GM12878 (cell line): ENCODE data around the gene ECSIT. TPM values are rescaled to one million over a fixed set of nuclear protein-coding genes. Genes with fewer than 3 reads are reported as not detected.

Source experiments
- ATAC-seq: fragments of 200-7000 bp; cut with Tn5 transposase; 3 replicates; pipeline ENCODE4 v1.9.1; 2020; ENCODE audit warnings: mild to moderate bottlenecking, moderate library complexity
- BruUV-seq: library from RNA; stranded (reverse); fragments of 400-500 nt; replicated peaks from 2 replicates; lab custom pipeline; 2021; lab: Mats Ljungman, UMichigan
- CTCF ChIA-PET: fragments of 300-600 bp; sonication (Branson Sonifier 250); formaldehyde crosslinking; extraction: SDS; loops from one replicate; lab custom pipeline; 2021; ENCODE audit warnings: inconsistent platforms; lab: Yijun Ruan, JAX
- POLR2A ChIA-PET: fragments of 350-600 bp; formaldehyde crosslinking; extraction: SDS; loops from one replicate; lab custom pipeline; 2021; ENCODE audit warnings: inconsistent platforms; lab: Charles Lee
- RAD21 ChIA-PET: fragments of 300-600 bp; sonication (Branson Sonifier 250); formaldehyde crosslinking; loops from one replicate; lab custom pipeline; 2023; ENCODE audit warnings: antibody characterized with exemption; ENCODE audit not compliant: unreplicated experiment; lab: Charles Lee
- SMC1A ChIA-PET: fragments of 300-600 bp; sonication (Branson Sonifier 250); formaldehyde crosslinking; loops from one replicate; lab custom pipeline; 2023; ENCODE audit not compliant: unreplicated experiment, uncharacterized antibody; lab: Charles Lee
- DNase-seq: peaks from one replicate; pipeline ENCODE4 v3.0.0-alpha.2; 2011; ENCODE audit warnings: low read depth, low spot score
- FAIRE-seq: peaks from 3 replicates; lab custom pipeline; 2011; peaks lifted over from hg19 to GRCh38; lab: Jason Lieb, UNC
- H2AFZ ChIP-seq: 2 replicates; pipeline ENCODE4 v1.6.0; 2011; ENCODE audit warnings: low read depth, low read length, control low read depth; ENCODE audit not compliant: control insufficient read depth
- H3K27ac ChIP-seq: 2 replicates; pipeline ENCODE4 v1.5.1; 2011; ENCODE audit warnings: control low read depth; ENCODE audit not compliant: control insufficient read depth, insufficient read depth
- H3K27me3 ChIP-seq, 2 experiments: replicated peaks in 1 of 2; 2 replicates each; pipeline versions ENCODE4 v1.6.0 to v1.6.1; 2011; ENCODE audit warnings: low read length in 1 of 2; ENCODE audit not compliant: control insufficient read depth in 2 of 2, insufficient read depth in 2 of 2
- H3K36me3 ChIP-seq, 2 experiments: 2 replicates each; pipeline ENCODE4 v1.5.1; 2011; ENCODE audit warnings: low read length in 1 of 2; ENCODE audit not compliant: control insufficient read depth in 2 of 2, insufficient read depth in 2 of 2
- H3K4me1 ChIP-seq: 2 replicates; pipeline ENCODE4 v1.6.1; 2011; ENCODE audit warnings: mild to moderate bottlenecking, low read length, moderate library complexity, mixed read lengths; ENCODE audit not compliant: control insufficient read depth, insufficient read depth
- H3K4me2 ChIP-seq: 2 replicates; pipeline ENCODE4 v1.6.0; 2011; ENCODE audit warnings: control low read depth; ENCODE audit not compliant: control insufficient read depth, insufficient read depth
- H3K4me3 ChIP-seq: fragments of 200-600 bp; sonication (generic); 2 replicates; pipeline ENCODE4 v1.5.1; 2016
- H3K79me2 ChIP-seq: 2 replicates; pipeline ENCODE4 v1.6.0; 2011; ENCODE audit warnings: low read length; ENCODE audit not compliant: control insufficient read depth, insufficient read depth
- H3K9ac ChIP-seq: 2 replicates; pipeline ENCODE4 v1.8.0; 2011; ENCODE audit warnings: low read length, control low read depth, mixed read lengths; ENCODE audit not compliant: control insufficient read depth, insufficient read depth
- H3K9me3 ChIP-seq: replicated peaks from 3 replicates; pipeline ENCODE4 v1.5.1; 2011; ENCODE audit warnings: mild to moderate bottlenecking, low read length; ENCODE audit not compliant: control insufficient read depth, insufficient read depth
- H4K20me1 ChIP-seq: 2 replicates; pipeline ENCODE4 v1.6.0; 2011; ENCODE audit not compliant: control insufficient read depth, insufficient read depth
- ATF7 ChIP-seq: fragments of 450-650 bp; IDR thresholded peaks from 2 replicates; pipeline ENCODE4 v1.6.1; 2016; ENCODE audit warnings: low read depth, mild to moderate bottlenecking
- CBX5 ChIP-seq: sonication (generic); IDR thresholded peaks from 2 replicates; pipeline ENCODE4 v1.6.1; 2016; ENCODE audit warnings: low read depth, moderate library complexity, mild to moderate bottlenecking, inconsistent platforms
- KAT2A ChIP-seq: conservative IDR thresholded peaks from 2 replicates; pipeline ENCODE4 v1.6.1; 2011; ENCODE audit warnings: low read depth, low read length; ENCODE audit not compliant: control insufficient read depth
- MXI1 ChIP-seq: fragments of 150-350 bp; IDR thresholded peaks from 2 replicates; pipeline ENCODE4 v1.6.1; 2011; ENCODE audit warnings: low read depth, mild to moderate bottlenecking, inconsistent platforms, low read length, improper control_type of control experiment
- PAX5 ChIP-seq: IDR thresholded peaks from 2 replicates; pipeline ENCODE4 v1.6.1; 2011; ENCODE audit warnings: low read depth, low read length, borderline replicate concordance
- WRNIP1 ChIP-seq: IDR thresholded peaks from 2 replicates; pipeline ENCODE4 v1.6.1; 2011; ENCODE audit warnings: low read depth, low read length, improper control_type of control experiment, borderline replicate concordance
- WGBS: methylation state at CpG from one replicate; pipeline ENCODE4 v1.1.6; 2016; ENCODE audit warnings: low lambda C conversion rate; ENCODE audit not compliant: insufficient replicate concordance, insufficient coverage; ENCODE audit errors: missing lambda C conversion rate; 5-methylcytosine and 5-hydroxymethylcytosine counted together
- in situ Hi-C: fragments of 300-500 bp; cut with MboI; formaldehyde crosslinking; loops from 9 replicates; pipeline ENCODE4 v1.14.3; 2018; ENCODE audit warnings: mixed read lengths
- intact Hi-C: fragments of 100-400 bp; cut with micrococcal nuclease; formaldehyde crosslinking; loops from one replicate; pipeline ENCODE4 v1.14.2; 2022; ENCODE audit not compliant: unreplicated experiment
- polyA plus RNA-seq, 11 experiments: library from polyadenylated mRNA; depleted of rRNA in 4 of 11; unstranded in 6 of 11; stranded (reverse) in 5 of 11; fragments of >200 nt; fragmentation: Nextera tagmentation in 4 of 11; fragmentation: Illumina TruSeq in 1 of 11; extraction: Ambion mirVana in 4 of 11; extraction: Trizol in 1 of 11; gene quantifications; 1 replicate in 1 of 11; 2 replicates in 10 of 11; pipeline versions ENCODE4 v1.2.1 to v1.2.3, GENCODE V29; 2011 to 2016; ENCODE audit warnings: inconsistent platforms in 2 of 11, missing spikeins in 2 of 11, low read depth in 1 of 11
- total RNA-seq, 4 experiments: library from RNA; depleted of rRNA in 3 of 4; stranded (reverse); fragments of >200 nt in 3 of 4; fragmentation: Illumina TruSeq in 1 of 4; extraction: Trizol in 1 of 4; gene quantifications; 2 replicates each; pipeline versions ENCODE4 v1.2.1 to v1.2.3, GENCODE V29; 2013 to 2021
- TF ChIP-seq, protein P1 (sequence below): fragments of 450-650 bp; IDR thresholded peaks from 2 replicates; pipeline ENCODE4 v1.6.1; 2016; ENCODE audit warnings: mild to moderate bottlenecking, moderate library complexity, borderline replicate concordance
- TF ChIP-seq, protein P2 (sequence below): IDR thresholded peaks from 2 replicates; pipeline ENCODE4 v1.6.1; 2012; ENCODE audit warnings: low read depth, low read length, improper control_type of control experiment
- TF ChIP-seq, protein P3 (sequence below): IDR thresholded peaks from 2 replicates; pipeline ENCODE4 v1.6.1; 2011; ENCODE audit warnings: borderline replicate concordance, low read depth, mild to moderate bottlenecking, moderate library complexity, mixed read lengths, low read length; ENCODE audit not compliant: insufficient read depth; ENCODE audit errors: extremely low read length

Gene ECSIT
- total and polyA plus RNA-seq, 10 of the 15 experiments (the other 5 are each of a cell fraction or from before 2014, with no cell fraction given), result 1.0 to 59.6 (median 41.3) TPM

DNA sequence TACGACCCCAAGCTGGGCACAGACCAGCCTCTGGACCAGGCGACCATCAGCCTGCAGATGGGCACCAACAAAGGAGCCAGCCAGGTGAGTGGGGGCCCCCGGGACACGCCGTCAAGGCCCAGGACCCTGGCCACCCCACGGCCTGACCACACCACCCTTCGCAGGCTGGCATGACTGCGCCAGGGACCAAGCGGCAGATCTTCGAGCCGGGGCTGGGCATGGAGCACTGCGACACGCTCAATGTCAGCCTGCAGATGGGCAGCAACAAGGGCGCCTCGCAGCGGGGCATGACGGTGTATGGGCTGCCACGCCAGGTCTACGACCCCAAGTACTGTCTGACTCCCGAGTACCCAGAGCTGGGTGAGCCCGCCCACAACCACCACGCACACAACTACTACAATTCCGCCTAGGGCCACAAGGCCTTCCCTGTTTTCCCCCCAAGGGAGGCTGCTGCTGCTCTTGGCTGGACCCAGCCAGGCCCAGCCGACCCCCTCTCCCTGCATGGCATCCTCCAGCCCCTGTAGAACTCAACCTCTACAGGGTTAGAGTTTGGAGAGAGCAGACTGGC lies 20.5 kb upstream of the ECSIT start (continued):
- TF ChIP-seq, protein P1, sequence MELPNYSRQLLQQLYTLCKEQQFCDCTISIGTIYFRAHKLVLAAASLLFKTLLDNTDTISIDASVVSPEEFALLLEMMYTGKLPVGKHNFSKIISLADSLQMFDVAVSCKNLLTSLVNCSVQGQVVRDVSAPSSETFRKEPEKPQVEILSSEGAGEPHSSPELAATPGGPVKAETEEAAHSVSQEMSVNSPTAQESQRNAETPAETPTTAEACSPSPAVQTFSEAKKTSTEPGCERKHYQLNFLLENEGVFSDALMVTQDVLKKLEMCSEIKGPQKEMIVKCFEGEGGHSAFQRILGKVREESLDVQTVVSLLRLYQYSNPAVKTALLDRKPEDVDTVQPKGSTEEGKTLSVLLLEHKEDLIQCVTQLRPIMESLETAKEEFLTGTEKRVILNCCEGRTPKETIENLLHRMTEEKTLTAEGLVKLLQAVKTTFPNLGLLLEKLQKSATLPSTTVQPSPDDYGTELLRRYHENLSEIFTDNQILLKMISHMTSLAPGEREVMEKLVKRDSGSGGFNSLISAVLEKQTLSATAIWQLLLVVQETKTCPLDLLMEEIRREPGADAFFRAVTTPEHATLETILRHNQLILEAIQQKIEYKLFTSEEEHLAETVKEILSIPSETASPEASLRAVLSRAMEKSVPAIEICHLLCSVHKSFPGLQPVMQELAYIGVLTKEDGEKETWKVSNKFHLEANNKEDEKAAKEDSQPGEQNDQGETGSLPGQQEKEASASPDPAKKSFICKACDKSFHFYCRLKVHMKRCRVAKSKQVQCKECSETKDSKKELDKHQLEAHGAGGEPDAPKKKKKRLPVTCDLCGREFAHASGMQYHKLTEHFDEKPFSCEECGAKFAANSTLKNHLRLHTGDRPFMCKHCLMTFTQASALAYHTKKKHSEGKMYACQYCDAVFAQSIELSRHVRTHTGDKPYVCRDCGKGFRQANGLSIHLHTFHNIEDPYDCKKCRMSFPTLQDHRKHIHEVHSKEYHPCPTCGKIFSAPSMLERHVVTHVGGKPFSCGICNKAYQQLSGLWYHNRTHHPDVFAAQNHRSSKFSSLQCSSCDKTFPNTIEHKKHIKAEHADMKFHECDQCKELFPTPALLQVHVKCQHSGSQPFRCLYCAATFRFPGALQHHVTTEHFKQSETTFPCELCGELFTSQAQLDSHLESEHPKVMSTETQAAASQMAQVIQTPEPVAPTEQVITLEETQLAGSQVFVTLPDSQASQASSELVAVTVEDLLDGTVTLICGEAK, result no peak
- TF ChIP-seq, protein P2, sequence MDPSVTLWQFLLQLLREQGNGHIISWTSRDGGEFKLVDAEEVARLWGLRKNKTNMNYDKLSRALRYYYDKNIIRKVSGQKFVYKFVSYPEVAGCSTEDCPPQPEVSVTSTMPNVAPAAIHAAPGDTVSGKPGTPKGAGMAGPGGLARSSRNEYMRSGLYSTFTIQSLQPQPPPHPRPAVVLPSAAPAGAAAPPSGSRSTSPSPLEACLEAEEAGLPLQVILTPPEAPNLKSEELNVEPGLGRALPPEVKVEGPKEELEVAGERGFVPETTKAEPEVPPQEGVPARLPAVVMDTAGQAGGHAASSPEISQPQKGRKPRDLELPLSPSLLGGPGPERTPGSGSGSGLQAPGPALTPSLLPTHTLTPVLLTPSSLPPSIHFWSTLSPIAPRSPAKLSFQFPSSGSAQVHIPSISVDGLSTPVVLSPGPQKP, result no peak
- TF ChIP-seq PAX5, result no peak
- no peak for TF ChIP-seq MXI1

DNA sequence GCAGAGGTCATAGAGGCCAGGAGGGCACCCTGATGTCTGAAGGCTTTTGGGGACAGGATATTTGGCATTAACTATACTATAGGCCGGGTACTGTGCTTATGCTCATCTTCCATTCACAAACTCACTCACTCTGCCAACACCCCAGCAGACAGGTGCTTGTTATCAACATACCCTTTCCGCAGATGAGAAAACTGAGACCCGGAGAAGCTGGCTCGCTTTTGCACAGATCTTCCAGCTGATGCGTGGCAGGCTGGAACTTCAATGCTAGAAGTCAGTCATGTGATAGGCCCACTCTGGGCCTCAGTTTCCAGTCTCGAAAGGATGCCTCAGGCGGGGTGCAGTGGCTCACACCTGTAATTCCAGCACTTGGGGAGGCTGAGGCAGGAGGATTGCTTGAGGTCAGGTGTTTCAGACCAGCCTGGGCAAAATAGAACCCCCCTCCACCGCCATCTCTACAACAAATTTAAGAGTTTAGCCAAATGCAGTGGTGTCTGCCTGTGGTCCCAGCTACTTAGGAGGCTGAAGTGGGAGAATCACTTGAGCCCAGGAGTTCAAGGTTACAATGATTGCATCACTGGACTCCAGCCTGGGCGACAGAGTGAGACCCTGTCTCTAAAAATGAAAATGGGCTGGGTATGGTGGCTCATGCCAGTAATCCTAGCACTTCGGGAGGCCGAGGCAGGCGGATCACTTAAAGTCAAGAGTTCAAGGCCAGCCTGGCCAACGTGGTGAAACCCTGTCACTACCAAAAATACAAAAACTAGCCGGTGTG lies 19.2 kb upstream of the ECSIT start:
- Histone ChIP-seq H3K9me3 (no peaks in the 10 kb centered on the region), H3K36me3 (peaks cover 4 to 15% of the 10 kb centered on the region in 2 experiments; a peak in 3 of 4 replicates), H3K27me3 (no peaks in the 10 kb centered on the region), H2AFZ (no peak overlapping the region), H3K4me1 (peaks cover 8% of the 10 kb centered on the region), H3K27ac (no peak overlapping the region), H4K20me1 (no peaks in the 10 kb centered on the region), H3K4me3 (no peak overlapping the region), H3K9ac (no peak overlapping the region), H3K4me2 (no peak overlapping the region), H3K79me2 (no peaks in the 10 kb centered on the region)
- BruUV-seq, result no TSS peak
- ChIA-PET SMC1A (no interaction called here), CTCF (interaction anchor here (1.1 kb wide), 1 partner anchor 12 kb away, joined by 3 read pairs; no protein-coding TSS in a partner anchor), POLR2A (interaction anchor here (0.5 kb wide), 1 partner anchor 11 kb away, joined by 3 read pairs; the partner anchor contains the start of gene ELOF1), RAD21 (no interaction called here)
- no peak for FAIRE-seq
- intact Hi-C loops, result no loop called here
- in situ Hi-C loops, result no loop called here
- TF ChIP-seq ATF7 (no peak), CBX5 (no peak), WRNIP1 (no peak), KAT2A (no peak)
- TF ChIP-seq, protein P3, sequence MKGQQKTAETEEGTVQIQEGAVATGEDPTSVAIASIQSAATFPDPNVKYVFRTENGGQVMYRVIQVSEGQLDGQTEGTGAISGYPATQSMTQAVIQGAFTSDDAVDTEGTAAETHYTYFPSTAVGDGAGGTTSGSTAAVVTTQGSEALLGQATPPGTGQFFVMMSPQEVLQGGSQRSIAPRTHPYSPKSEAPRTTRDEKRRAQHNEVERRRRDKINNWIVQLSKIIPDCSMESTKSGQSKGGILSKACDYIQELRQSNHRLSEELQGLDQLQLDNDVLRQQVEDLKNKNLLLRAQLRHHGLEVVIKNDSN, result no peak
- DNase-seq, result no peak
- WGBS, result 69% methylated on average over 14 of the region's 14 CpGs
- no peak for ATAC-seq
